KOPT-K1 (cell line): ENCODE data around the gene NTNG1.

Experiments used
- H3K27ac ChIP-seq: fragments of 200-600 bp; sonication (generic); 2 replicates; pipeline ENCODE4 v1.5.1; 2016; ENCODE audit warnings: antibody characterized with exemption, mild to moderate bottlenecking, low read depth, low read length; ENCODE audit not compliant: poor library complexity, severe bottlenecking
- H3K36me3 ChIP-seq: fragments of 200-600 bp; sonication (generic); 2 replicates; pipeline ENCODE4 v1.5.1; 2017; ENCODE audit warnings: antibody characterized with exemption, mild to moderate bottlenecking, low read length, moderate library complexity; ENCODE audit not compliant: insufficient read depth
- H3K9me3 ChIP-seq: fragments of 200-600 bp; sonication (generic); 2 replicates; pipeline ENCODE4 v1.5.1; 2017; ENCODE audit warnings: antibody characterized with exemption, low read length, mild to moderate bottlenecking; ENCODE audit not compliant: insufficient read depth, poor library complexity, severe bottlenecking

Gene NTNG1

GRCh38 chr1:107439567-107439966 is 298.7 kb downstream of the NTNG1 start:
- Histone ChIP-seq H3K9me3 (no peaks in the 10 kb centered on the region), H3K36me3 (no peaks in the 10 kb centered on the region), H3K27ac (no peak overlapping the region)

GRCh38 chr1:107442551-107442950 is 301.7 kb downstream of the NTNG1 start:
- Histone ChIP-seq H3K9me3 (no peaks in the 10 kb centered on the region), H3K27ac (no peak overlapping the region), H3K36me3 (no peaks in the 10 kb centered on the region)

- Histone ChIP-seq H3K36me3 (no peaks in the 10 kb centered on the region), H3K27ac (no peak overlapping the region), H3K9me3 (no peaks in the 10 kb centered on the region)
These were observed 302.2 kb downstream of the NTNG1 start for GRCh38 chr1:107443027-107443426.

GRCh38 chr1:107443860-107444259 is 303.0 kb downstream of the NTNG1 start:
- no peak overlapping the region for H3K27ac ChIP-seq
- no peaks in the 10 kb centered on the region for H3K36me3 ChIP-seq
- no peaks in the 10 kb centered on the region for H3K9me3 ChIP-seq

GRCh38 chr1:107444302-107444701 is 303.5 kb downstream of the NTNG1 start:
- H3K9me3 ChIP-seq, result no peaks in the 10 kb centered on the region
- no peak overlapping the region for H3K27ac ChIP-seq
- no peaks in the 10 kb centered on the region for H3K36me3 ChIP-seq

GRCh38 chr1:107449326-107449725 is 308.5 kb downstream of the NTNG1 start:
- no peak overlapping the region for H3K27ac ChIP-seq
- no peaks in the 10 kb centered on the region for H3K9me3 ChIP-seq
- no peaks in the 10 kb centered on the region for H3K36me3 ChIP-seq

- Histone ChIP-seq H3K9me3 (no peaks in the 10 kb centered on the region), H3K27ac (no peak overlapping the region), H3K36me3 (no peaks in the 10 kb centered on the region)
These were observed 310.2 kb downstream of the NTNG1 start for GRCh38 chr1:107450899-107451664.

GRCh38 chr1:107451715-107452114 is 310.9 kb downstream of the NTNG1 start:
- Histone ChIP-seq H3K27ac (no peak overlapping the region), H3K36me3 (no peaks in the 10 kb centered on the region), H3K9me3 (no peaks in the 10 kb centered on the region)

- no peaks in the 10 kb centered on the region for H3K36me3 ChIP-seq
- no peaks in the 10 kb centered on the region for H3K9me3 ChIP-seq
- H3K27ac ChIP-seq, result no peak overlapping the region
These were observed 314.0 kb downstream of the NTNG1 start for GRCh38 chr1:107454791-107455190.

- Histone ChIP-seq H3K36me3 (no peaks in the 10 kb centered on the region), H3K9me3 (no peaks in the 10 kb centered on the region), H3K27ac (no peak overlapping the region)
These were observed 317.1 kb downstream of the NTNG1 start for GRCh38 chr1:107457989-107458388.

- no peak overlapping the region for H3K27ac ChIP-seq
- no peaks in the 10 kb centered on the region for H3K9me3 ChIP-seq
- H3K36me3 ChIP-seq, result no peaks in the 10 kb centered on the region
These were observed 318.5 kb downstream of the NTNG1 start for GRCh38 chr1:107459204-107459904.

- no peaks in the 10 kb centered on the region for H3K36me3 ChIP-seq
- no peak overlapping the region for H3K27ac ChIP-seq
- H3K9me3 ChIP-seq, result no peaks in the 10 kb centered on the region
These were observed 319.2 kb downstream of the NTNG1 start for GRCh38 chr1:107460035-107460434.

- no peak overlapping the region for H3K27ac ChIP-seq
- no peaks in the 10 kb centered on the region for H3K9me3 ChIP-seq
- no peaks in the 10 kb centered on the region for H3K36me3 ChIP-seq
These were observed 324.0 kb downstream of the NTNG1 start for GRCh38 chr1:107464827-107465226.

- H3K9me3 ChIP-seq, result no peaks in the 10 kb centered on the region
- H3K27ac ChIP-seq, result no peak overlapping the region
- H3K36me3 ChIP-seq, result no peaks in the 10 kb centered on the region
These were observed 326.4 kb downstream of the NTNG1 start for GRCh38 chr1:107467286-107467685.

- Histone ChIP-seq H3K36me3 (no peaks in the 10 kb centered on the region), H3K27ac (no peak overlapping the region), H3K9me3 (no peaks in the 10 kb centered on the region)
These were observed 327.0 kb downstream of the NTNG1 start for GRCh38 chr1:107467811-107468210.

- H3K9me3 ChIP-seq, result no peaks in the 10 kb centered on the region
- no peak overlapping the region for H3K27ac ChIP-seq
- H3K36me3 ChIP-seq, result no peaks in the 10 kb centered on the region
These were observed 332.2 kb downstream of the NTNG1 start for GRCh38 chr1:107473065-107473464.
